Measurements from ENCODE around the gene WHRN.

Gene WHRN

GRCh38 chr9:114475412-114476135 lies 29.7 kb downstream of the WHRN start:
- Histone ChIP-seq H3K4me3 (ENCODE audit: low read length) (no peak overlapping the region), H3K79me2 (ENCODE audit: control insufficient read depth, insufficient read depth, low read length) (no peaks in the 10 kb centered on the region), H2BK15ac (replicated peaks; ENCODE audit: low read depth) (no peak overlapping the region), H3K4me1 (ENCODE audit: control insufficient read depth, low read depth, low read length) (no peaks in the 10 kb centered on the region), H3K36me3 (ENCODE audit: control insufficient read depth, insufficient read depth, low read length) (no peaks in the 10 kb centered on the region), H3K27ac (ENCODE audit: low read depth, low read length) (no peak overlapping the region), H3K56ac (ENCODE audit: low read length) (no peak overlapping the region), H4K8ac (ENCODE audit: low read depth, low read length) (no peak overlapping the region), H3K23ac (ENCODE audit: low read length) (no peak overlapping the region), H3K27me3 (ENCODE audit: insufficient read depth, low read length, poor library complexity) (no peaks in the 10 kb centered on the region), H3K79me1 (ENCODE audit: low read length) (no peaks in the 10 kb centered on the region), H2BK120ac (ENCODE audit: low read depth, low read length) (no peak overlapping the region), H3K4ac (ENCODE audit: low read depth, low read length) (no peak overlapping the region), H3K9ac (ENCODE audit: low read length) (no peak overlapping the region), H2BK5ac (ENCODE audit: low read length) (no peak overlapping the region), H4K5ac (ENCODE audit: low read length) (no peak overlapping the region), H3K4me2 (ENCODE audit: low read length) (no peak overlapping the region), H2AK5ac (ENCODE audit: low read length) (no peak overlapping the region), H3K18ac (ENCODE audit: low read length) (no peak overlapping the region)
- DNase-seq, result no peak
- WGBS (ENCODE audit: extremely low coverage, insufficient coverage, low lambda C conversion rate), result no CpG with 5 or more reads among the region's 8 CpGs

GRCh38 chr9:114474425-114474824 lies 30.8 kb downstream of the WHRN start:
- Histone ChIP-seq H3K56ac (ENCODE audit: low read length) (no peak overlapping the region), H2BK15ac (replicated peaks; ENCODE audit: low read depth) (no peak overlapping the region), H3K9ac (ENCODE audit: low read length) (no peak overlapping the region), H4K5ac (ENCODE audit: low read length) (no peak overlapping the region), H3K79me2 (ENCODE audit: control insufficient read depth, insufficient read depth, low read length) (no peaks in the 10 kb centered on the region), H3K18ac (ENCODE audit: low read length) (no peak overlapping the region), H3K79me1 (ENCODE audit: low read length) (no peaks in the 10 kb centered on the region), H3K23ac (ENCODE audit: low read length) (no peak overlapping the region), H4K8ac (ENCODE audit: low read depth, low read length) (no peak overlapping the region), H3K4me2 (ENCODE audit: low read length) (no peak overlapping the region), H2BK5ac (ENCODE audit: low read length) (no peak overlapping the region), H3K27me3 (ENCODE audit: insufficient read depth, low read length, poor library complexity) (no peaks in the 10 kb centered on the region), H3K4me3 (ENCODE audit: low read length) (no peak overlapping the region), H3K36me3 (ENCODE audit: control insufficient read depth, insufficient read depth, low read length) (no peaks in the 10 kb centered on the region), H3K4me1 (ENCODE audit: control insufficient read depth, low read depth, low read length) (no peaks in the 10 kb centered on the region), H2AK5ac (ENCODE audit: low read length) (no peak overlapping the region), H3K4ac (ENCODE audit: low read depth, low read length) (no peak overlapping the region), H3K27ac (ENCODE audit: low read depth, low read length) (no peak overlapping the region), H2BK120ac (ENCODE audit: low read depth, low read length) (no peak overlapping the region)
- DNase-seq, result no peak
- WGBS (ENCODE audit: extremely low coverage, insufficient coverage, low lambda C conversion rate), result no CpG with 5 or more reads among the region's 1 CpG

- Histone ChIP-seq H2BK15ac (replicated peaks; ENCODE audit: low read depth) (no peak overlapping the region), H2AK5ac (ENCODE audit: low read length) (no peak overlapping the region), H3K9ac (ENCODE audit: low read length) (no peak overlapping the region), H3K36me3 (ENCODE audit: control insufficient read depth, insufficient read depth, low read length) (no peaks in the 10 kb centered on the region), H3K27me3 (ENCODE audit: insufficient read depth, low read length, poor library complexity) (no peaks in the 10 kb centered on the region), H3K4me2 (ENCODE audit: low read length) (no peak overlapping the region), H3K79me2 (ENCODE audit: control insufficient read depth, insufficient read depth, low read length) (no peaks in the 10 kb centered on the region), H3K18ac (ENCODE audit: low read length) (no peak overlapping the region), H3K23ac (ENCODE audit: low read length) (no peak overlapping the region), H3K4me3 (ENCODE audit: low read length) (no peak overlapping the region), H2BK120ac (ENCODE audit: low read depth, low read length) (no peak overlapping the region), H3K27ac (ENCODE audit: low read depth, low read length) (no peak overlapping the region), H3K56ac (ENCODE audit: low read length) (no peak overlapping the region), H3K4me1 (ENCODE audit: control insufficient read depth, low read depth, low read length) (no peaks in the 10 kb centered on the region), H3K4ac (ENCODE audit: low read depth, low read length) (no peak overlapping the region), H2BK5ac (ENCODE audit: low read length) (no peak overlapping the region), H4K5ac (ENCODE audit: low read length) (no peak overlapping the region), H4K8ac (ENCODE audit: low read depth, low read length) (no peak overlapping the region), H3K79me1 (ENCODE audit: low read length) (no peaks in the 10 kb centered on the region)
- no CpG with 5 or more reads among the region's 3 CpGs for WGBS (ENCODE audit: extremely low coverage, insufficient coverage, low lambda C conversion rate)
- DNase-seq, result no peak
Measured at GRCh38 chr9:114473447-114473801, 31.8 kb downstream of the WHRN start.

- Histone ChIP-seq H3K36me3 (ENCODE audit: control insufficient read depth, insufficient read depth, low read length) (no peaks in the 10 kb centered on the region), H3K27me3 (ENCODE audit: insufficient read depth, low read length, poor library complexity) (no peaks in the 10 kb centered on the region), H3K9ac (ENCODE audit: low read length) (no peak overlapping the region), H3K18ac (ENCODE audit: low read length) (no peak overlapping the region), H3K4me3 (ENCODE audit: low read length) (no peak overlapping the region), H3K79me1 (ENCODE audit: low read length) (no peaks in the 10 kb centered on the region), H2BK5ac (ENCODE audit: low read length) (no peak overlapping the region), H3K4ac (ENCODE audit: low read depth, low read length) (no peak overlapping the region), H3K79me2 (ENCODE audit: control insufficient read depth, insufficient read depth, low read length) (no peaks in the 10 kb centered on the region), H3K4me1 (ENCODE audit: control insufficient read depth, low read depth, low read length) (no peaks in the 10 kb centered on the region), H3K56ac (ENCODE audit: low read length) (no peak overlapping the region), H2BK15ac (replicated peaks; ENCODE audit: low read depth) (no peak overlapping the region), H3K4me2 (ENCODE audit: low read length) (no peak overlapping the region), H3K23ac (ENCODE audit: low read length) (no peak overlapping the region), H3K27ac (ENCODE audit: low read depth, low read length) (no peak overlapping the region), H4K8ac (ENCODE audit: low read depth, low read length) (no peak overlapping the region), H2BK120ac (ENCODE audit: low read depth, low read length) (no peak overlapping the region), H4K5ac (ENCODE audit: low read length) (no peak overlapping the region), H2AK5ac (ENCODE audit: low read length) (no peak overlapping the region)
- no peak for DNase-seq
- no CpG with 5 or more reads among the region's 12 CpGs for WGBS (ENCODE audit: extremely low coverage, insufficient coverage, low lambda C conversion rate)
Measured at GRCh38 chr9:114472765-114473446, 32.4 kb downstream of the WHRN start.

GRCh38 chr9:114471157-114471556 lies 34.1 kb downstream of the WHRN start:
- Histone ChIP-seq H3K4me2 (ENCODE audit: low read length) (no peak overlapping the region), H2BK15ac (replicated peaks; ENCODE audit: low read depth) (no peak overlapping the region), H3K79me2 (ENCODE audit: control insufficient read depth, insufficient read depth, low read length) (no peaks in the 10 kb centered on the region), H4K5ac (ENCODE audit: low read length) (no peak overlapping the region), H3K27ac (ENCODE audit: low read depth, low read length) (no peak overlapping the region), H3K36me3 (ENCODE audit: control insufficient read depth, insufficient read depth, low read length) (no peaks in the 10 kb centered on the region), H3K4me1 (ENCODE audit: control insufficient read depth, low read depth, low read length) (no peaks in the 10 kb centered on the region), H2AK5ac (ENCODE audit: low read length) (no peak overlapping the region), H3K4ac (ENCODE audit: low read depth, low read length) (no peak overlapping the region), H3K56ac (ENCODE audit: low read length) (no peak overlapping the region), H3K4me3 (ENCODE audit: low read length) (no peak overlapping the region), H3K18ac (ENCODE audit: low read length) (no peak overlapping the region), H3K27me3 (ENCODE audit: insufficient read depth, low read length, poor library complexity) (no peaks in the 10 kb centered on the region), H3K9ac (ENCODE audit: low read length) (no peak overlapping the region), H3K79me1 (ENCODE audit: low read length) (no peaks in the 10 kb centered on the region), H3K23ac (ENCODE audit: low read length) (no peak overlapping the region), H2BK5ac (ENCODE audit: low read length) (no peak overlapping the region), H2BK120ac (ENCODE audit: low read depth, low read length) (no peak overlapping the region), H4K8ac (ENCODE audit: low read depth, low read length) (no peak overlapping the region)
- DNase-seq, result no peak
- WGBS (ENCODE audit: extremely low coverage, insufficient coverage, low lambda C conversion rate), result no CpG with 5 or more reads among the region's 4 CpGs

All from mesendoderm (in vitro differentiated cells).